ENCODE data around the gene STK36. TPM values are rescaled to one million over a fixed set of nuclear protein-coding genes. Genes with fewer than 3 reads are reported as not detected.

STK36 gene
- total RNA-seq, 1 experiment from 2014 or later, result 47.7 TPM

DNA sequence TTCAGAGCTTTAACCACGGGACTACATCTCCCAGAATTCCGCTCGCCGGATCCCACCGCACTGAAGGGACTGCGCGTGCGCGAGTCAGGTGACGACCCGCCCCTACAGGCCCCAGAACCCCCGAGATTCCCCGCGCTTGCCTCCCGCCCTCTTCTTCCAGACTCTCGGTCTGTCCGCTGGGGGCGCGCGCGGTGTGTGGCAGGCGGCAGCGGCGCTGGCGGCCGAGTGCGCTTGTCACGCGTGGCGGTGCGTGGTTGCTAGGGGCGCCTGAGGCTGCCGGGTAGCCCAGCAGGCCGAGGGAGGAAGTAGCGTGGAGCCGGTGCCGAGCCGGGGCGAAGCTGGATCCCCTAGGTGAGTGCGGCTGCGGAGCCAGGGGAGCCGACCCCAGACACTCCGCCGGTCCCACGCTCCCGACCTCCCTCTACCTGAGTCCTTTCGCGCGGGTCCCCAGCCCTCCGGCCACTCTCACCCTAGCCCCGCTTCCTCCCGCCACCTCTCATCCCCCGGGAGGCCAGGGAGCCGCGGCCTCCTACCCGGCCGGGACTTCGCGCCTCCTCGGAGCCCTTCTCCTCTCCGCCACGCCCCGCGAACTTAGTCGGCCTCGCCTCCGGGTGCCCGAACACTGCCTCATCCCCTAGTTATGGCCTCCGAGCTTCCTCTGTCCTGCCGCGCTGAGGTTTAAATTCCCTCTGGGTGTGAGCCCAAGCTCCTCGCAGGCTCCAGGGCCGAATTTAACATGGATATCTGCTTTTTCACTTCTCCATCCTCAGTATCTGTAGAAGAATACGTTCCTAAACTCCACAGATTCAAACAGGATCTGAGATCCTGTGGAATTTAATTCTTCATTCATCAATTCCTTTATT, 39.0 kb downstream of the STK36 start, which contains the start of gene TTLL4 (continued):
- TF ChIP-seq ZNF138 (CRISPR knock-in tag; conservative IDR thresholded peaks at IDR 0.05) (no peak), ZBTB21 (CRISPR knock-in tag; IDR thresholded peaks at IDR 0.05; ENCODE audit: borderline replicate concordance) (no peak; the same call in 1 of the 2 replicates), ZNF416 (CRISPR knock-in tag; IDR thresholded peaks at IDR 0.05) (peak; percentile 69), ZNF532 (CRISPR knock-in tag; IDR thresholded peaks at IDR 0.05; ENCODE audit: borderline replicate concordance) (no peak), ZSCAN18 (CRISPR knock-in tag; IDR thresholded peaks at IDR 0.05) (no peak), ZNF671 (CRISPR knock-in tag; IDR thresholded peaks at IDR 0.05) (no peak), FOXJ3 (CRISPR knock-in tag; IDR thresholded peaks at IDR 0.05; ENCODE audit: borderline replicate concordance) (no peak), SMAD4 (CRISPR knock-in tag; IDR thresholded peaks at IDR 0.05) (no peak), E2F1 (CRISPR knock-in tag; IDR thresholded peaks at IDR 0.05) (no peak), HMGA2 (CRISPR knock-in tag; IDR thresholded peaks at IDR 0.05) (no peak)
- TF ChIP-seq, protein P1, sequence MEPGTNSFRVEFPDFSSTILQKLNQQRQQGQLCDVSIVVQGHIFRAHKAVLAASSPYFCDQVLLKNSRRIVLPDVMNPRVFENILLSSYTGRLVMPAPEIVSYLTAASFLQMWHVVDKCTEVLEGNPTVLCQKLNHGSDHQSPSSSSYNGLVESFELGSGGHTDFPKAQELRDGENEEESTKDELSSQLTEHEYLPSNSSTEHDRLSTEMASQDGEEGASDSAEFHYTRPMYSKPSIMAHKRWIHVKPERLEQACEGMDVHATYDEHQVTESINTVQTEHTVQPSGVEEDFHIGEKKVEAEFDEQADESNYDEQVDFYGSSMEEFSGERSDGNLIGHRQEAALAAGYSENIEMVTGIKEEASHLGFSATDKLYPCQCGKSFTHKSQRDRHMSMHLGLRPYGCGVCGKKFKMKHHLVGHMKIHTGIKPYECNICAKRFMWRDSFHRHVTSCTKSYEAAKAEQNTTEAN (CRISPR knock-in tag; IDR thresholded peaks at IDR 0.05), result no peak; the same call in 1 of the 2 replicates

GRCh38 chr2:218711550-218711929, 39.7 kb downstream of the STK36 start:
- POLR2A ChIA-PET, result no interaction called here
- CTCF ChIA-PET, result interaction anchor here (1.0 to 2.4 kb wide), 6 partner anchors 10 to 136 kb away, joined by 4 to 30 read pairs (median 12); partner anchors contain the start of gene CYP27A1
- H3K4me3 Mint-ChIP-seq, result peak overlapping the region; percentile 98
- H3K36me3 Mint-ChIP-seq, result peaks cover 15% of the 10 kb centered on the region
- H3K9me3 Mint-ChIP-seq, result peaks cover 4% of the 10 kb centered on the region
- H3K27me3 Mint-ChIP-seq (ENCODE audit: low read depth), result no peaks in the 10 kb centered on the region; the same call in 1 of the 2 replicates
- ATAC-seq (no peak), DNase-seq (ENCODE audit: low spot score) (no peak)
- 0 out of 2 replicates have a peak overlapping the region, but pooled peaks have one; percentile 56 for H3K27ac Mint-ChIP-seq
- TF ChIP-seq, protein P2, sequence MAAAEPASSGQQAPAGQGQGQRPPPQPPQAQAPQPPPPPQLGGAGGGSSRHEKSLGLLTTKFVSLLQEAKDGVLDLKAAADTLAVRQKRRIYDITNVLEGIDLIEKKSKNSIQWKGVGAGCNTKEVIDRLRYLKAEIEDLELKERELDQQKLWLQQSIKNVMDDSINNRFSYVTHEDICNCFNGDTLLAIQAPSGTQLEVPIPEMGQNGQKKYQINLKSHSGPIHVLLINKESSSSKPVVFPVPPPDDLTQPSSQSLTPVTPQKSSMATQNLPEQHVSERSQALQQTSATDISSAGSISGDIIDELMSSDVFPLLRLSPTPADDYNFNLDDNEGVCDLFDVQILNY (CRISPR knock-in tag; IDR thresholded peaks at IDR 0.05), result no peak
- TF ChIP-seq ZNF219 (CRISPR knock-in tag; IDR thresholded peaks at IDR 0.05; ENCODE audit: borderline replicate concordance), result no peak
- no peak for TF ChIP-seq ZNF317 (CRISPR knock-in tag; IDR thresholded peaks at IDR 0.05; ENCODE audit: borderline replicate concordance, low read depth)
- no peak for TF ChIP-seq HMGA2 (CRISPR knock-in tag; IDR thresholded peaks at IDR 0.05)
- TF ChIP-seq AR (CRISPR knock-in tag; IDR thresholded peaks at IDR 0.05), result no peak
- TF ChIP-seq ZNF423 (CRISPR knock-in tag; IDR thresholded peaks at IDR 0.05), result no peak
- TF ChIP-seq OVOL2 (CRISPR knock-in tag; IDR thresholded peaks at IDR 0.05; ENCODE audit: borderline replicate concordance), result no peak
- TF ChIP-seq, protein P3, sequence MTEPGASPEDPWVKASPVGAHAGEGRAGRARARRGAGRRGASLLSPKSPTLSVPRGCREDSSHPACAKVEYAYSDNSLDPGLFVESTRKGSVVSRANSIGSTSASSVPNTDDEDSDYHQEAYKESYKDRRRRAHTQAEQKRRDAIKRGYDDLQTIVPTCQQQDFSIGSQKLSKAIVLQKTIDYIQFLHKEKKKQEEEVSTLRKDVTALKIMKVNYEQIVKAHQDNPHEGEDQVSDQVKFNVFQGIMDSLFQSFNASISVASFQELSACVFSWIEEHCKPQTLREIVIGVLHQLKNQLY (CRISPR knock-in tag; IDR thresholded peaks at IDR 0.05), result no peak
- TF ChIP-seq ZNF416 (CRISPR knock-in tag; IDR thresholded peaks at IDR 0.05), result no peak
- TF ChIP-seq CREM (CRISPR knock-in tag; IDR thresholded peaks at IDR 0.05), result no peak
- peaks cover 11% of the 10 kb centered on the region for H3K4me1 Mint-ChIP-seq

Measured in WTC11 (cell line).